H1 (cell line): ENCODE measurements around the gene BICD1. TPM values are rescaled to one million over a fixed set of nuclear protein-coding genes. Genes with fewer than 3 reads are reported as not detected.

Experiments used
- CTCF ChIA-PET: fragments of 300-600 bp; sonication (Branson Sonifier 250); formaldehyde crosslinking; loops from one replicate; lab custom pipeline; 2021; ENCODE audit not compliant: partially characterized antibody; lab: Charles Lee
- POLR2A ChIA-PET: fragments of 300-600 bp; sonication (Branson Sonifier 250); formaldehyde crosslinking; loops from one replicate; lab custom pipeline; 2021; ENCODE audit warnings: inconsistent platforms; ENCODE audit not compliant: partially characterized antibody; lab: Charles Lee
- DNase-seq, 2 experiments: peaks; one replicate each; pipeline versions ENCODE4 v3.0.0 to v3.0.0-alpha.2; 2010 to 2022; ENCODE audit warnings: low spot score in 2 of 2, low read depth in 1 of 2, mixed read lengths in 1 of 2
- FAIRE-seq: peaks from 2 replicates; lab custom pipeline; 2011; peaks lifted over from hg19 to GRCh38; lab: Jason Lieb, UNC
- H2AFZ ChIP-seq: 2 replicates; pipeline ENCODE4 v1.8.1; 2012; ENCODE audit warnings: low read length, inconsistent platforms
- H2AK5ac ChIP-seq: 2 replicates; pipeline ENCODE4 v1.6.1; 2013; ENCODE audit warnings: low read depth, low read length
- H2BK120ac ChIP-seq: replicated peaks from 2 replicates; pipeline ENCODE3; 2013; ENCODE audit warnings: low read depth, low read length, inconsistent platforms
- H2BK12ac ChIP-seq: 2 replicates; pipeline ENCODE4 v1.6.1; 2013; ENCODE audit warnings: low read depth, low read length
- H2BK15ac ChIP-seq: 2 replicates; pipeline ENCODE4 v1.6.1; 2013; ENCODE audit warnings: low read length
- H2BK20ac ChIP-seq: 2 replicates; pipeline ENCODE4 v1.6.1; 2013; ENCODE audit warnings: low read length
- H2BK5ac ChIP-seq: 2 replicates; pipeline ENCODE4 v1.6.1; 2013; ENCODE audit warnings: low read depth, low read length
- H3K14ac ChIP-seq: 2 replicates; pipeline ENCODE4 v1.6.1; 2013; ENCODE audit warnings: inconsistent platforms; ENCODE audit not compliant: insufficient read length
- H3K18ac ChIP-seq: 2 replicates; pipeline ENCODE4 v1.6.1; 2013; ENCODE audit warnings: low read length; ENCODE audit errors: extremely low read depth
- H3K23ac ChIP-seq: 2 replicates; pipeline ENCODE4 v1.6.1; 2013; ENCODE audit warnings: inconsistent platforms; ENCODE audit not compliant: insufficient read length
- H3K23me2 ChIP-seq: 2 replicates; pipeline ENCODE4 v1.6.1; 2013; ENCODE audit warnings: low read depth, low read length
- H3K27ac ChIP-seq: 2 replicates; pipeline ENCODE4 v1.6.1; 2011; ENCODE audit warnings: low read depth, low read length, inconsistent platforms
- H3K27me3 ChIP-seq, 4 experiments: replicated peaks in 1 of 4; 1 replicate in 1 of 4; 2 replicates in 3 of 4; pipeline versions ENCODE4 v1.6.1 to v1.8.1; 2011 to 2013; ENCODE audit warnings: low read length in 3 of 4, mild to moderate bottlenecking in 3 of 4, inconsistent platforms in 2 of 4, mixed read lengths in 2 of 4, moderate library complexity in 1 of 4; ENCODE audit not compliant: control insufficient read depth in 3 of 4, insufficient read depth in 3 of 4; ENCODE audit errors: extremely low read depth in 1 of 4
- H3K36me3 ChIP-seq, 4 experiments: 2 replicates each; pipeline versions ENCODE4 v1.6.1 to v1.8.1; 2011 to 2013; ENCODE audit warnings: mild to moderate bottlenecking in 4 of 4, low read length in 3 of 4, moderate library complexity in 2 of 4, control low read depth in 1 of 4, inconsistent platforms in 1 of 4; ENCODE audit not compliant: insufficient read depth in 4 of 4, control insufficient read depth in 2 of 4
- H3K4ac ChIP-seq: replicated peaks from 2 replicates; pipeline ENCODE3; 2013; ENCODE audit warnings: low read length, low read depth, mixed read lengths, inconsistent platforms; ENCODE audit not compliant: insufficient read length
- H3K4me1 ChIP-seq, 4 experiments: replicated peaks in 1 of 4; 1 replicate in 1 of 4; 2 replicates in 3 of 4; pipeline versions ENCODE4 v1.6.1 to v1.8.1; 2011 to 2013; ENCODE audit warnings: low read length in 3 of 4, inconsistent platforms in 2 of 4, mixed read lengths in 1 of 4; ENCODE audit not compliant: insufficient read depth in 4 of 4, control insufficient read depth in 3 of 4
- H3K4me2 ChIP-seq, 2 experiments: 2 replicates each; pipeline versions ENCODE4 v1.6.1 to v1.8.1; 2011 to 2013; ENCODE audit warnings: low read depth in 2 of 2, low read length in 2 of 2, control low read depth in 1 of 2, inconsistent platforms in 1 of 2, mild to moderate bottlenecking in 1 of 2; ENCODE audit not compliant: insufficient read depth in 1 of 2
- H3K4me3 ChIP-seq, 4 experiments: fragments of 200-600, 300-600 bp in 1 of 4; sonication (generic), shearing (Covaris generic), sonication (Bioruptor Twin) in 1 of 4; 2 replicates each; pipeline versions ENCODE4 v1.5.1 to v1.8.1; 2011 to 2016; ENCODE audit warnings: low read length in 4 of 4, low read depth in 3 of 4, control low read depth in 2 of 4, inconsistent platforms in 2 of 4, mild to moderate bottlenecking in 2 of 4, mixed read lengths in 1 of 4, moderate library complexity in 1 of 4; ENCODE audit not compliant: insufficient read depth in 2 of 4; ENCODE audit errors: extremely low read depth in 1 of 4
- H3K56ac ChIP-seq: replicated peaks from 2 replicates; pipeline ENCODE3; 2013; ENCODE audit warnings: low read depth, mild to moderate bottlenecking, mixed read lengths, low read length, inconsistent platforms; ENCODE audit not compliant: insufficient read length
- H3K79me1 ChIP-seq: 2 replicates; pipeline ENCODE4 v1.6.1; 2013; ENCODE audit warnings: low read depth, low read length, control low read depth
- H3K79me2 ChIP-seq, 2 experiments: 2 replicates each; pipeline versions ENCODE4 v1.6.1 to v1.8.1; 2012 to 2013; ENCODE audit warnings: low read length in 2 of 2, mild to moderate bottlenecking in 2 of 2, inconsistent platforms in 1 of 2; ENCODE audit not compliant: insufficient read depth in 2 of 2, control insufficient read depth in 1 of 2
- H3K9ac ChIP-seq, 4 experiments: replicated peaks in 1 of 4; 1 replicate in 1 of 4; 2 replicates in 3 of 4; pipeline versions ENCODE4 v1.6.1 to v1.8.1; 2011 to 2013; ENCODE audit warnings: low read depth in 3 of 4, low read length in 3 of 4, control low read depth in 2 of 4, mild to moderate bottlenecking in 2 of 4, moderate library complexity in 2 of 4, inconsistent platforms in 1 of 4; ENCODE audit errors: extremely low read depth in 1 of 4
- H3K9me3 ChIP-seq, 2 experiments: 2 replicates each; pipeline versions ENCODE4 v1.6.1 to v1.8.1; 2012 to 2013; ENCODE audit warnings: mild to moderate bottlenecking in 2 of 2, moderate library complexity in 2 of 2, control low read depth in 1 of 2, inconsistent platforms in 1 of 2, low read depth in 1 of 2, low read length in 1 of 2, mixed read lengths in 1 of 2; ENCODE audit not compliant: insufficient read depth in 2 of 2
- H4K20me1 ChIP-seq, 2 experiments: replicated peaks in 1 of 2; 2 replicates each; pipeline versions ENCODE3 to v1.8.1; 2011 to 2013; ENCODE audit warnings: inconsistent platforms in 2 of 2, low read length in 2 of 2, mild to moderate bottlenecking in 1 of 2; ENCODE audit not compliant: insufficient read depth in 2 of 2, control insufficient read depth in 1 of 2
- H4K5ac ChIP-seq: 2 replicates; pipeline ENCODE4 v1.6.1; 2013; ENCODE audit warnings: low read length, low read depth, mixed read lengths, inconsistent platforms; ENCODE audit not compliant: insufficient read length
- H4K8ac ChIP-seq: 2 replicates; pipeline ENCODE4 v1.8.0; 2013; ENCODE audit warnings: mild to moderate bottlenecking, moderate library complexity, low read length, inconsistent platforms; ENCODE audit not compliant: insufficient read depth; ENCODE audit errors: extremely low read depth
- H4K91ac ChIP-seq: replicated peaks from 2 replicates; pipeline ENCODE3; 2013; ENCODE audit warnings: low read length, mixed read lengths, inconsistent platforms; ENCODE audit not compliant: insufficient read length
- JUN ChIP-seq: IDR thresholded peaks from 2 replicates; pipeline ENCODE4 v1.6.1; 2011; ENCODE audit warnings: low read depth, mild to moderate bottlenecking, improper control_type of control experiment, low read length
- KDM5A ChIP-seq: fragments of 200-600 bp; IDR thresholded peaks from 2 replicates; pipeline ENCODE4 v1.7.1; 2012; ENCODE audit warnings: mild to moderate bottlenecking, low read length, inconsistent platforms, mixed read lengths
- SIRT6 ChIP-seq: IDR thresholded peaks from one replicate; pipeline ENCODE4 v1.7.1; 2012; ENCODE audit warnings: low read length, inconsistent platforms
- TAF1 ChIP-seq: IDR thresholded peaks from 2 replicates; pipeline ENCODE4 v1.6.1; 2011; ENCODE audit warnings: mild to moderate bottlenecking, low read depth, low read length
- TBP ChIP-seq: IDR thresholded peaks from 2 replicates; pipeline ENCODE4 v1.6.1; 2011; ENCODE audit warnings: low read depth, low read length, improper control_type of control experiment
- WGBS, 2 experiments: shearing (Covaris generic) in 1 of 2; methylation state at CpG; one replicate each; pipeline versions ENCODE4 v1.1.6 to v1.1.7; 2013 to 2015; ENCODE audit warnings: low lambda C conversion rate in 2 of 2, mixed read lengths in 2 of 2, inconsistent platforms in 1 of 2, low coverage in 1 of 2, missing lambda C conversion rate in 1 of 2; ENCODE audit not compliant: insufficient replicate concordance in 2 of 2, insufficient coverage in 1 of 2, insufficient read length in 1 of 2; ENCODE audit errors: extremely low coverage in 1 of 2, missing lambda C conversion rate in 1 of 2; 5-methylcytosine and 5-hydroxymethylcytosine counted together
- polyA plus RNA-seq, 7 experiments: library from polyadenylated mRNA; depleted of rRNA in 3 of 7; stranded (reverse) in 5 of 7; unstranded in 2 of 7; fragments of >200 nt in 5 of 7; fragments of 200-250 nt in 2 of 7; gene quantifications; 1 replicate in 5 of 7; 2 replicates in 1 of 7; 4 replicates in 1 of 7; pipeline versions ENCODE4 v1.2.1 to v1.2.3, GENCODE V29; 2011 to 2013; ENCODE audit warnings: missing spikeins in 2 of 7, mixed read lengths in 2 of 7
- total RNA-seq: library from RNA; stranded (reverse); fragmentation: NEBNext Ultra II Directional; extraction: Animal tissue kit (Norgen Biotek cat#: 25700); gene quantifications from 2 replicates; pipeline ENCODE4 v1.2.1, GENCODE V29; 2021

The BICD1 gene
- total and polyA plus RNA-seq, 2 of the 8 experiments (the other 6 are each of a cell fraction or from before 2014, with no cell fraction given): 34.1 to 58.4 TPM

- Histone ChIP-seq H3K4me2 (no peak overlapping the region), H3K23ac (no peak overlapping the region), H3K9me3 (no peaks in the 10 kb centered on the region), H3K36me3 (no peaks in the 10 kb centered on the region), H4K8ac (no peak overlapping the region), H3K79me1 (no peaks in the 10 kb centered on the region), H2BK12ac (no peak overlapping the region), H4K5ac (no peak overlapping the region), H2AFZ (no peak overlapping the region), H3K27ac (no peak overlapping the region), H2BK120ac (no peak overlapping the region), H3K4me3 (no peak overlapping the region), H3K18ac (no peak overlapping the region), H3K4ac (no peak overlapping the region), H3K56ac (no peak overlapping the region), H3K9ac (no peak overlapping the region), H3K4me1 (peaks cover 0 to 3% (median 0%) of the 10 kb centered on the region in 4 experiments; a peak in 1 of 7 replicates), H3K14ac (no peak overlapping the region), H3K23me2 (no peaks in the 10 kb centered on the region), H2AK5ac (no peak overlapping the region), H4K20me1 (no peaks in the 10 kb centered on the region)
- FAIRE-seq (no peak), DNase-seq (no peak)
- WGBS, 2 experiments: 94% methylated on average over 3 of the region's 3 CpGs; no CpG with 5 or more reads in 1 of the 2 experiments
- CTCF ChIA-PET: interaction anchor here (0.5 to 2.8 kb wide), 26 partner anchors 9 to 1881 kb away, joined by 3 to 12 read pairs (median 4); partner anchors contain the start of gene BICD1
- TF ChIP-seq KDM5A (no peak), TAF1 (no peak), SIRT6 (no peak), TBP (no peak), JUN (no peak)
- TF ChIP-seq, all 59 proteins: peak for 0
- POLR2A ChIA-PET: interaction anchor here (0.8 to 1.5 kb wide), 3 partner anchors 46 to 64 kb away, joined by 3 read pairs; partner anchors contain the start of gene BICD1
- no peaks in the 10 kb centered on the region for H3K79me2 ChIP-seq
- no peak overlapping the region for H2BK15ac ChIP-seq
- H2BK5ac ChIP-seq: no peak overlapping the region
- H4K91ac ChIP-seq: no peak overlapping the region
- H3K27me3 ChIP-seq: 0 out of 7 replicates have a peak, but pooled peaks cover 0 to 2% (median 0%) of the 10 kb centered on the region in 4 experiments
- no peak overlapping the region for H2BK20ac ChIP-seq
Observed at GRCh38 chr12:32061033-32061432, 45.6 kb upstream of the BICD1 start.
